ENCODE data around the gene ZDHHC16.
A peak's percentile ranks its signal among the peaks of the same experiment; 100 is the strongest.
"Not testable (repeated sequence)": the region's sequence is repeated elsewhere in the genome, so short reads cannot be mapped to it uniquely, and the experiment has no call there.

ZDHHC16 gene

GRCh38 chr10:97479410-97479809 lies 33.4 kb downstream of the ZDHHC16 start:
- DNase-seq (ENCODE audit: low read depth in 2 of 2) = not testable (repeated sequence)

DNA sequence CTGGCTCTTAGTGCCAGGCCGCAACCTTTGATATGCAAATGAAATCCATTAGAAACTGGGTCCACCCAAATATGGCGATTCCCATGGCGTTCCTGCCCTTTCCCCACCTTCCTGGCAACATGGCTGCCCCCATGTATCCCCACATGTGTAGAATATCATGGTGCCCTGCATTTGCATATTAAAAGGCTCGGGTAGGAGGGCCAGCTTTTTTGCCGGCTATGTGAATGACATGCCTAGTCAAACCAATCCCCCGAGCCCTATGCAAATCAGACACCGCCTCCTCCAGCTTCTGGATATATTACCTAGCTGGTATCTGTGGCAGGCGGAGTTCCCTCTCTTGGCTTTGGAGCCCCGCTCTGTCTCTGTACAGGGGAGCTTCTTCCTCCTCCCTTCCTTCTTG lies 34.0 kb downstream of the ZDHHC16 start:
- DNase-seq (ENCODE audit: low read depth in 2 of 2) = no peak

GRCh38 chr10:97481071-97481470 lies 35.1 kb downstream of the ZDHHC16 start:
- DNase-seq (ENCODE audit: low read depth in 2 of 2) = no peak

DNA sequence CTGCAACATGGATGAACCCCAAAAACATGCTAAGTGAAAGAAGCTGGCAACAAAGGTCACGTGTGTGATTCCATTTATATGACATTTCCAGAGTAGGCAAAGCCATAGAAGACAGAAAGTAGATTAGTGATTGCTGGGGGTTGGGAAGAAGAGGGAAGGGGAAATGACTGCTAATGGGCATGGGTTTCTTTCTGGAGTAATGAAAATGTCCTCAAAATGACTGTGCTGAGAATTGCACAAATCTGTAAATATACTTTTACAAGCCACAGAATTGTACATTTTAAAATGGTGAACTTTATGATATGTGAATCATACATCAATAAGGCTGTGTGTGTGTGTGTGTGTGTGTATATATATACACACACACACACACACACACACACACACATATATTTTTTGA lies 36.4 kb downstream of the ZDHHC16 start:
- no peak for DNase-seq (ENCODE audit: low read depth in 2 of 2)

GRCh38 chr10:97483506-97483905 lies 37.5 kb downstream of the ZDHHC16 start:
- DNase-seq (ENCODE audit: low read depth in 2 of 2) = no peak

DNA sequence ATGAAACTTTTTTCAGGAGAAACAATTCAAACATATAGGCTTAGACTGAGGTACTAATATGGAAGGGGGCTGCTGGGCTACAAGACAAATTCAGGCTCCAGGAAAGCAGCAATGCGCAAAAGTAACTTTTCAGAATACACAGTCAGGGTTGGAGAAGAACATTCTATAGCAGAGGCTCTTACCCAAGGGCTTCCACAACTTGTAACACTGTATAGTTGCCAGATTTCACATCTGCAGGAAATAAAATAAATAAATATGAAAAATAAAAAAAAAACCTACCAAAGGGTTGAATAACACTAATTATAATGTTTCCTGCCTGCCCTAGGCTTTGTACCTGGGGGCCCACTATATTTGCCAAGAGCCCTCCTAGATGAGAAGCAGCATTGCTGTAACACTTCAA lies 37.9 kb downstream of the ZDHHC16 start:
- no peak for DNase-seq (ENCODE audit: low read depth in 2 of 2)

DNA sequence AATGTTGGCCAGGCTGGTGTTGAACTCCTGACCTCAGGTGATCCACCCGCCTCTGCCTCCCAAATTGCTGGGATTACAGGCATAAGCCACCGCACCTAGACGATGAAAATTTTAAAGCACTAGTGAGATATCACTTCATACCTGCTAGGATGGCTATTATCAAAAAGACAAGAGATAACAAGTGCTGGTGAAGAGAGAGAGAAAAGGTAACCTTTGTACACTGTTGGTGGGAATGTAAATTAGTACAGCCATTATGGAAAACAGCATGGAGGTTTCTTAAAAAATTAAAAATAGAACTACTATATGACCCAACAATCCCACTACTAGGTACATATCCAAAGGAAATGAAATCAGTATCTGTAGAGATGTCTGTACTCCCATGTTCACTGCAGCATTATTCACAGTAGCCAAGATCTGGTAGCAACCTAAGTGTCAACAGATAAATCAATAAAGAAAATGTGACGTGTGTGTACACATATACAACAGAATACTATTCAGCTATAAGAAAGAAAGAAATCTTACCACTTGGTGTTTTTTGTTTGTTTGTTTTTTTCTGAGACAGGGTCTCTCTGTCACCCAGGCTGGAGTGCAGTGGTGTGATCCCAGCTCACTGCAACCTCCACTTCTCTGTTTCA lies 39.8 kb downstream of the ZDHHC16 start:
- no peak for DNase-seq (ENCODE audit: low read depth in 2 of 2)

DNA sequence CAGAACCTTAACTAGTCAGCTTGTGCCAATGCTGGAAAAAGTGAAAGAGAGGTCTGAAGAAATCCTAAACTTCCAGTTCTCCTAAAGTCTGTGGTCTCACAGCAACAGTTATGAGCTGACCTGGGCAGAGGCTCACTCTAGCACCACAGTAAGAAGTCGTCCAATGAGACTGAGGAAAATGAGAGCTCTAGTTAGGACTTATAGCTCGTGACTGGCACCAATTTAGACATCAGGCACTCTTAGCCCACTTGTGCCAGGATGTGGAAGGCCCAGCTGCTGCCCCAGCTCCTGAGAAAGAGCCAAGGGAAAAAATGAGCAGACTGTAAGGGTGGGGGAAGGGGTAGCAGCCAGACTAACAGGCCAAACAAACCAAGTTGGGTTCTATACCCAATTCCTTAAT lies 44.6 kb downstream of the ZDHHC16 start:
- no peak for DNase-seq (ENCODE audit: low read depth in 2 of 2)

DNA sequence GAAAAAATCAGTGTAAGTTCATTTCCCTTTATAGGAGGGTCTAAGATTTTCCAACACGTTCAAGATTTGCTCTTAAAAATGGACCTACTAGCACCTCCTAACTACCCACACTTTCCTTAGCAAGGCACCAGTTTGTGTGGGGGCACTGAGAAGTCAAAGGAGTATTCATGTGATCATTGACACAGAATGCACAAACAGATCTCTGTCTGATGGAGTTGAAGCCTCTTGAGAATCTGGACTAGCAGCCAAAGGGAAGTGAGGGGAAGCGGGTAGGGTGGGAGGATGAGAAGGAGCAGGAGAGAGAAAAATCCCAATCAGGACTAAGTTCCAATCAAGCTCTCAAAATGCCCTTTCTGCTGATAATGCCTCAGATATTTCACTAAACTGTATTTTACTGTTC lies 48.2 kb downstream of the ZDHHC16 start:
- no peak for DNase-seq (ENCODE audit: low read depth in 2 of 2)

DNA sequence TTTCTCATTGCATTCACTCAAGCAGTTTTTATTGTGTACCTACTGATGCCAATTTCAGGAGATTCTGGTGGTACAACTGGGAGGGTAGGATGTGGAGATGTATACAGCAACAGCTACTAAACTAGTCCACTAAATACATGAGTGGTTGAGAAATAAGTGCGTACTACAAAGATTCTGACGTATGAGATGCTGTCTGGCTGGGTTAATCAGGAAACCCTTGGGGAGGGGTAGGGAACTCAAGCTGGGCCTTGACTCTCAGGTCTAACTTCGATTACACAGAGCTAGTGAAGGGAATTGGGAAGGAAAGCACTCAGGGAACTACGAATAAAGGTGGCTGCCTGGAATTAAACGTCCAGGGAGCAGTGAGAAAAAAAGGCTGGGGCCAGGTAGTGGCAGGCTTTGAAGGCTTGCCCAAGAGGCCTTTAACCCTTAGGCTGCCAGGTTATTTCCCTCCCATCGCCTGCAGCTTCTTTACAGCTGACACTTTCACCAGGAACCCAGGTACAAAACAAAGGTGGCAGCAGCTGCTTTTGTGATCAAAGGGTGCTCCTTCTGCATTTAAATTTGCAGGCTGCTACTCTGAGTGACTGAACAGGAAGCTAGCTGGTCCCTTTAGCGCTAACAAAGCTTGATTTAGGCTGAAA lies 49.0 kb downstream of the ZDHHC16 start:
- no peak for DNase-seq (ENCODE audit: low read depth in 2 of 2)

GRCh38 chr10:97497572-97498075 lies 51.6 kb downstream of the ZDHHC16 start:
- peak; percentile 53 to 63 for DNase-seq (ENCODE audit: low read depth in 2 of 2)

- peak; percentile 99 to 100 for DNase-seq (ENCODE audit: low read depth in 2 of 2)
Observed at GRCh38 chr10:97498076-97498840, 52.3 kb downstream of the ZDHHC16 start, which contains the start of gene MMS19. TSS of gene MMS19 (minus strand) at chr10:97498422. CDS start at chr10:97498384, 38 bp downstream.

DNA sequence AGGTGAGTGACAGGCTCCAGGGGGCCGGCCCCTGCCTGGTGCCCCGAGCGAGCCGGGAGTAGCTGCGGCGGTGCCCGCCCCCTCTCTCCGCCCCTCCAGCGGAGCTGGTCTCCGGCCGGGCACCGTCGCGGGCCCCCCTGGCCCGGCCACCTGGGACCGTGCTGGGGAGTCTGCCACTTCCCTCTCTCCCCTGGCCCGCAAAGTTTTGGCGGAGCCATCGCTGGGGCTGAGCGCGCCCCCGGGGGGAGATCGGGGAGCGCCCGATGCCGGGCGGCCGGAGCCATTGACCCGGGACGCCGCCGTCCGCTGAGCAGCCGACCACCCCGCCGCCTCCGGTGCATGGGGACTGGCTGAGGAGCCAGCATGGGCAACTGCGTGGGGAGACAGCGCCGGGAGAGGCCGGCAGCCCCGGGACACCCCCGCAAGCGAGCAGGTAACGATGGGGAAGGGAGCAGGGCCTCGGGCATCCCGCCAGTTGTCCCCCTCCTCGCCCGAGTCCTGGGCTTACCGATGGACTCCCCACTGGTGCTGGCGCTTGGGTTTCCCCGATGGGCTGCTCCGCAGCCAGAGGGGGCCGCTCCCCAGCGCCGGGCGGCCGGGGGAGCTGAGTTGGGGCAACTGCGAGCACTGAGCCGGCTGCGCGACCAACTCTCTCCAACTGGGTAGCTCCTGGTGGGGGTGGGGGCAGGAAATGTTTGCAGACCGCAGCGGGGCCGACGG lies 53.0 kb downstream of the ZDHHC16 start, which contains the start of gene UBTD1:
Gene UBTD1, plus strand, starts transcription at position 84 of the 720 bp plus-strand sequence. Its CDS starts 280 bp downstream, at position 364.
- peak in 1 of 2 donors; percentile 29 for DNase-seq (ENCODE audit: low read depth in 2 of 2)

DNA sequence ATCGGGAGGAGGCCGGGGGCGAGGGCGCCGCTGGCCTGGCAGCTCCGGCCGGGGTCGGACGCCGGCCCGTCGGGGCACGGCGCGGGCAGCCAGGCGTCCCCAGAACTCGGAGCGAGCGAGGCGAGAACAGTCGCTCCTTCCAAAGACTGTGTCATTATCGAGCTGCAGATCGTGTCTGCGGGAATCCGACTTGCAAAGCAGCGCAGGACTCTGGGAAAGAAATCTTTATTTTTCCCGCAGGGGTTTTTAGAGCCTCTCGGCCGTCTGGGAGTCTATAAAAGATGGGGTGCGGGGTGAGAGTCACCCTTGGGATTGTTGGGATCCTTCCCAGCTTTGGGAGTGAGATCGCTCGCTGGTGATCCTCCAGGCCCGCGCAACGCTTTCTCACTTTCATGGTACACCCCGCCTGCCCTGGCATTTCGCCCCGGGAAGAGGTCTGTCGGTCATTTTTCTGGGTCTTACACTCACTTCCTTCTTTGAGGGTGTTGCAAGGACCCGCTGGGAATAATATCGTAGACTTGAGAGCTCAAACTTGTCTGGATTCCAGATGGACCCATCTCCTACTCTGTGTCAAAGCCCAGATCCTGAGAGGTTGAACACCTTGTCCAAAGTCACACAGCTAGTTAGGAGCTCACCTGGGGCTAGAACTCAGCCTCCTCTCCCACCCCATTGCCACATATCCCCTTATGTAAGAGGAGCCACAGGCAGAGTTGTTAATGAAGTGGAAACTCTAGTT lies 53.8 kb downstream of the ZDHHC16 start:
- DNase-seq (ENCODE audit: low read depth in 2 of 2) = no peak

DNA sequence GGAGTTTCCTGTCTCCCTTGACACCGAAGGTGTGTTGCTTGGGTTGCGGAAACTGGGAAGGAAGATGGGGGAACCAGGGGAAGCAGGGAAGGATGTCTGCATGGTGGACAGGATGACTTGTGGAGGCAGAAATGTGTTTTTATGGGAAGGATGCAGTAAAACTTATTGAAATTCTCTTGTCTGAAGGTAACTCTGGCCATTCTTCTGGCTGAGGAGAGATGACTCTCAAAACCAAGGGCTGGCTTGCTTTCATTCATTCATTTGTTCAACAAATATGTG lies 54.3 kb downstream of the ZDHHC16 start:
- DNase-seq (ENCODE audit: low read depth in 2 of 2) = no peak

GRCh38 chr10:97502916-97503315 lies 56.9 kb downstream of the ZDHHC16 start:
- no peak for DNase-seq (ENCODE audit: low read depth in 2 of 2)

- no peak for DNase-seq (ENCODE audit: low read depth in 2 of 2)
Observed at GRCh38 chr10:97503406-97503805, 57.4 kb downstream of the ZDHHC16 start.

DNA sequence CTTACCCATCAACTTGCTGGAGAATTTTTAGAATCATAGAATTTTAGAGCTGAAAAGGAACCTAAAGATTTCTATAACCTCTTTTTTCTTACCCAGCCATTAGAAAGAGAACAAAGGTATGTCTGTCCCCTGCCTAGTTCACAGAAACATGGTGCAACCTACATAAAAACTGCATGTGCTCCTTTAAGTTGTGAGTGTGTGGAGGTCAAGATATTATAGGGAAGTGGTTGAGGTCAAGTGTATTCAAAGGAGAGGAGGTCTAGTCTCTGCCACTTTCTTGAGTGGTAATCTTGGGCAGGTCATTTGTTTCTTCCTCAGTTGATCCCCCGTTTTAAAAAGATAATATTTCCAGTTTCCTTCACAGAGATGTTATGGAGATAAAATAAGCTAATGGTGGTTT lies 59.2 kb downstream of the ZDHHC16 start:
- no peak for DNase-seq (ENCODE audit: low read depth in 2 of 2)

GRCh38 chr10:97506199-97506991 lies 60.4 kb downstream of the ZDHHC16 start:
- no peak for DNase-seq (ENCODE audit: low read depth in 2 of 2)

Measured in stimulated activated CD4-positive, alpha-beta T cell treated with anti-CD3 and anti-CD28 coated beads, Interleukin-1b, Interleukin-23, amount 100 ng/mL, for 4 hours (primary cell).